Fibroblast of lung (primary cell): Measurements from ENCODE around the gene DNAJC10.

Experiments
- EZH2 ChIP-seq: IDR thresholded peaks from 2 replicates; pipeline ENCODE4 v1.5.1; 2012; ENCODE audit warnings: low read length, control low read depth, mild to moderate bottlenecking; ENCODE audit errors: missing control alignments
- TF ChIP-seq, protein P1 (sequence below), 2 donors: IDR thresholded peaks in 1 of 2; conservative IDR thresholded peaks in 1 of 2; 1 replicate in 1 of 2; 2 replicates in 1 of 2; pipeline ENCODE4 v1.5.1; 2011 to 2012; ENCODE audit warnings: low read length in 2 of 2, control low read depth in 1 of 2, inconsistent platforms in 1 of 2, low read depth in 1 of 2, mild to moderate bottlenecking in 1 of 2

DNA sequence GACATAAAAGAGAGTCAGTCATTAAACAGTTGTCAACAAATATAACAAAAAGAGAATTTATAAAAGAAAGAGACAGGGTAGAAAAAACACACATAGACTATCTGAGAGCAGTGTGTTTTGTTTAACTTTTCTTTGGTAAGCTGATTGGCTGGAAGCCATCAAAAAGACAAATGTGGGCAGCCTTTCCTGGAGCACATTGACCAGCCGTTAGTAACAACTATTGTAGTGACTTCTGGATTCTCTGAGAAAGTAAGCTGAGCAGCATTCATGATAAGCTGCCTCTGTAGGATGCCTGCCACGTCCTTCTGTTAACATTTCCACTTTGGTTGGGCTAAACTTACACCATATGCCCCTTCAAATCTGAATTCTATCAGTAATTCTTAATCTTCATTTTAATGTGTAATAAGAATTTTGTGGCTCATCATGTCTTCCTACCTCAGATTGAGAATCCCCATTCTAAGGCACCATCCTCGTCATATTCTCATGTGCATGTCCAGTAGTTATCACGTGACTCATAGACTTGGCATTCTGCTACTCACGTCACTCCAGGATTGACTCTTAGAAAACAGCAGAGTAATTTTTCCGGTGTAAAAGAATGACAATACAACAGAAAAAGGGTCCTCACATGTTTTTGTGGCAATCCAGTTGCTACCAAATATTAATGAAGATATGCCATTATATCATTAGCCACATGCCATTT lies 43.4 kb upstream of the DNAJC10 start:
- TF ChIP-seq EZH2: no peak
- TF ChIP-seq, protein P1, sequence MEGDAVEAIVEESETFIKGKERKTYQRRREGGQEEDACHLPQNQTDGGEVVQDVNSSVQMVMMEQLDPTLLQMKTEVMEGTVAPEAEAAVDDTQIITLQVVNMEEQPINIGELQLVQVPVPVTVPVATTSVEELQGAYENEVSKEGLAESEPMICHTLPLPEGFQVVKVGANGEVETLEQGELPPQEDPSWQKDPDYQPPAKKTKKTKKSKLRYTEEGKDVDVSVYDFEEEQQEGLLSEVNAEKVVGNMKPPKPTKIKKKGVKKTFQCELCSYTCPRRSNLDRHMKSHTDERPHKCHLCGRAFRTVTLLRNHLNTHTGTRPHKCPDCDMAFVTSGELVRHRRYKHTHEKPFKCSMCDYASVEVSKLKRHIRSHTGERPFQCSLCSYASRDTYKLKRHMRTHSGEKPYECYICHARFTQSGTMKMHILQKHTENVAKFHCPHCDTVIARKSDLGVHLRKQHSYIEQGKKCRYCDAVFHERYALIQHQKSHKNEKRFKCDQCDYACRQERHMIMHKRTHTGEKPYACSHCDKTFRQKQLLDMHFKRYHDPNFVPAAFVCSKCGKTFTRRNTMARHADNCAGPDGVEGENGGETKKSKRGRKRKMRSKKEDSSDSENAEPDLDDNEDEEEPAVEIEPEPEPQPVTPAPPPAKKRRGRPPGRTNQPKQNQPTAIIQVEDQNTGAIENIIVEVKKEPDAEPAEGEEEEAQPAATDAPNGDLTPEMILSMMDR (conservative IDR thresholded peaks at IDR 0.05 in 1 of 2, IDR thresholded peaks at IDR 0.05 in 1 of 2; ENCODE audit: low read depth in 1 of 2, low read length in 2 of 2): no peak
